ENCODE results near the gene CFAP20.

CFAP20 gene

DNA sequence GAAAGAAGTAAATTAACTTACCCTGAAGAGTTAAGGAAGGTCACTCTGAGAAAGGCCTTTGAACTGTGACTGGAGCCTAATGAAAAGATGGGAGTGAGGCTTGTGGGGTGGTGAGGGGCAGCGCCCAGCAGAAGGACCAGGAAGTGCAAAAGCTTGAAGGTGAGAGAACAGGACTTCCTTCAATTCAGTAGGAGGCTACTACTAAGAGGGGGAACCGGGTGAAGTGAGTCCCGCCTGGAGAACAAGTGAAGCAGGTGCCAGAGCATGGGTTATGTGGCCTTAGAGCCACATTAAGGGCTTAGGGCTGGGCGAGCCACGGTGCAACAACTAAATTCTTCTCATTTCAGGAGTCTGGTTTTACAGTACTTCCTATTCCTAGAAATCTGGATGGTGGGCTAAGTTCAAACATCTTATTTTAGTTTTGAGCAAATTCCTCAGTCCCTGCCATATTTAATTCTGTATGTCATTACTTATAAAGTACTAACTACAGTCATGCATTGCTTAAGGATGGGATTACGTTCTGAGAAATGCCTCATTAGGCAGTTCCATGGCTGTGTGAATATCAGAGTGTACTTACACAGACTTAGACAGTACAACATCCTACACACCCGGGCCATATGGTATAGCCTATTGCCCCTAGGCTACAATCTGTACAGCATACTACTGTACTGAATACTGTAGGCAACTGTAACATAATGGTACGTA lies 5.1 kb downstream of the CFAP20 start:
- no peak for DNase-seq

GRCh38 chr16:58121132-58121531 lies 8.0 kb downstream of the CFAP20 start:
- DNase-seq: no peak

DNA sequence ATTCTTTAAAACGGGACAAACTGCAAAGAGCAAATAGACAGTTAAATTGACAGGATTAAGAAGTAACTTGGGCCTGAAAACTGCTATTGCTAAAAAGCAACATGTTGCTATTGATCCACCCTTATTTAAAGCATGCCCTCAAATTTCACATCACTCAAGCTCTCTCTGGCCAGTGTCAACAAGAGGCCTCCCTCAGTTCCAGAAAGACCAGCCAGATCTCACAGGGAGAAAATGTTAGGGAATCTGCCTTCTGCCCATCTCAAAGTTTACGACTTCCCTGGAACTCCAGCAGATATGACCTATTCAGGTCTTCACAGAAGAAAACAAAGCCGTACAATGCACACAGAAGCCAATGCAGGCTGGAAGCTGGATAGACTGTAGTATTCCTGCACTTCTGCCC lies 8.9 kb downstream of the CFAP20 start:
- DNase-seq: no peak

DNA sequence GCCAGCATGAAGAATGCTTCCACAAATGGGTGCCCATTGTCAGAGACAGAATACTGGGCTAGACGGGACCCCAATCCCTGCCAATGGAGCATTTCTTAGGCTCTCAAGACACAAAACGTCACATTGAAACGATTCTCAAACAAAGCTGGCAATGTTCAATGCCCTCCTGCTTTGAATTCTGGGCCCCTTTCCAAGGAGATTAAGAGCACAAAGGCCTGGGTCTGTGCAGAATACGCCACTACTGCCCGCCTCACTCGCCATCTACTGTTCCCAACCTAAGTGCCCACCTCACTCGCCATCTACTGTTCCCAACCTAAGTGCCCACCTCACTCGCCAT lies 9.7 kb downstream of the CFAP20 start:
- no peak for DNase-seq

GRCh38 chr16:58118801-58119508 lies 10.2 kb downstream of the CFAP20 start:
- DNase-seq: no peak

GRCh38 chr16:58116529-58116928 lies 12.7 kb downstream of the CFAP20 start:
- DNase-seq: no peak

GRCh38 chr16:58116081-58116480 lies 13.1 kb downstream of the CFAP20 start:
- no peak for DNase-seq

GRCh38 chr16:58114827-58115825 lies 14.1 kb downstream of the CFAP20 start:
- no peak for DNase-seq

DNA sequence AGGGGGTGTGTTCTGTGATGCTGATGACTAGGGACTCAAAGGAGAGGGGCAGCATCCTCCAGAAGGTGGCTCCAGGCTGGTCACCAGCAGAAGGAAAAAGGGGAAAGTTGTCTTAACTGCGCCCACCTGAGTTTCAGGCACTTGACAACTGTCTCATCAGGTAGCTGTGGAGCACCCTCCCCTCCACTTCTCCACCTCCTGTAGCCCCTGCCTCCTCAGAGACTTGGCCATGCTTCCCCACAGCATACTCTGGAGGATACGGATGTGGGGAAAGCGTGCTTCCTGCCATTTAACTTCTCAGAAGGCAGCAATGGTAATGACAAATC lies 17.9 kb downstream of the CFAP20 start:
- DNase-seq: no peak

- DNase-seq: peak; percentile 76
Measured at GRCh38 chr16:58110571-58111301, 18.4 kb downstream of the CFAP20 start.

DNA sequence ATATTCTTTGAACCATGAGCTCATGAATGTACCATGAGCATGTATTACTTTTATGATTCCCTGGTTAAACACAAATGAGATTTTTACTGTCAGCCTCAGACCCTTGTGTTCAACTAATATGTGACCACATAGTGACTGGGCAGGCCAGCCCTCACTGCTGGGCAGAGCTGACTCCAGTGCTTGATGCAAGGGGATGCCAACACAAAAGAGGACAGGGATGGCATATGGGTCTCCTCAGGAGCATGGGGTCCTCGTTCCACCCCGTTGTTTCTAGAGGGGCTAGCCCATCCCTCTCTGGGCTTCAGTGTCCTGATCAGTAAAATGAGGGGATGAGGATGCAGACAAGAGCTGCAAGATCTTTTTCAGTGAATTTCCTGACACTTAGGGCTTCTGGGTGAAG lies 19.3 kb downstream of the CFAP20 start:
- DNase-seq: no peak

DNA sequence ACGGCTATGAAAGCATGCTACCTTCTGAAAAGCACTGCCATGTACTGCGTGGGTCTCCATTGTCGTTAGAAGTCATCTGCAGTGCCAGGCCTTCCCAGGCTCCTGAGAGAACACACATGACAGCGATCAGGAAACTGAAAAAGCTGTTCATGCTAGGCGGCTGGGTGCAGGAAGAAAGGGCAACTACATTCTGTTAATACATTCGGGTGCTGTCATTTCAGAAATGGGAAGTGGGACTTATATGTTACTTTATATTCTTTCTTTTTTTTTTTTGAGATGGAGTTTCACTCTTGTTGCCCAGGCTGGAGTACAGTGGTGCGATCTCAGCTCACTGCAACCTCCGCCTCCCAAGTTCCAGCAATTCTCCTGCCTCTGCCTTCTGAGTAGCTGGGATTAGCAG lies 19.9 kb downstream of the CFAP20 start:
- no peak for DNase-seq

- no peak for DNase-seq
Measured at GRCh38 chr16:58107709-58108108, 21.5 kb downstream of the CFAP20 start.

DNA sequence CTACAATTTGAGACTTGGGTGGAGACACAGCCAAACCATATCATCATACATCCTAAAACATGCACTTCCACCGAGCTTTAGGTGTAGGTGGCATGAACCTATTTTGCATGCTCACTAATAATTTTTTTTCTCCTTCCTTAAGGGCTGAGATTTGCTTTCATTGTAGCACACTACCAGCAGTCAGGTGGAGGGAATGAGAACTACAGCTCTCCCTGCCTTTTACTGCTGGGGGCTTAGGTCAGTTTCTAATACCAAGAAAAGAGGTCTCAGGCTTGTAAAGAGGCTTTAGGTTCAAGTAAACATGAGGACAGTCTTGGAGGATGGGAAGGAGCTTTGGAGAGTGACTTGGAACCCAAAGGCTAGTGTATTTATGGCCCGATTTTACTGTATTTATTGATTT lies 22.0 kb downstream of the CFAP20 start:
- no peak for DNase-seq

DNA sequence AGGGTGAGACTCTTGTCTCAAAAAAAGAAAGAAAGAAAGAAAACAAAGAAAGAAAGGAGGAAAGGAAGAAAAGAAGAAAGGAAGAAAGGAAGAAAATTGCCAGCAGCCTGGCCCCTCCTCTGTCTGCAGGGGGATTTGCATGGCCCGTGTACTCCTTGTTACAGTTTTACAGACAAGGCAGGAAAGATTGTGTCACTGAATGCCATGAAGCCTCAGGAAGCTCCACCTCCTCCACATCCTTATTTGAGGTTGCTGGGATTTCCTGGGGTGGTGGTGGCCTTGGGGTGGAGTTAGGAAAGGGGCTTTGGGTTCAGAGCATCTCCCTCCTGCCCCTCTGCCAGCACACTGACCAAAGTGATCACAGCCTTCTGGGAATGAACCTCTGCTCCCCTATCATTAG lies 23.6 kb downstream of the CFAP20 start:
- DNase-seq: no peak

DNA sequence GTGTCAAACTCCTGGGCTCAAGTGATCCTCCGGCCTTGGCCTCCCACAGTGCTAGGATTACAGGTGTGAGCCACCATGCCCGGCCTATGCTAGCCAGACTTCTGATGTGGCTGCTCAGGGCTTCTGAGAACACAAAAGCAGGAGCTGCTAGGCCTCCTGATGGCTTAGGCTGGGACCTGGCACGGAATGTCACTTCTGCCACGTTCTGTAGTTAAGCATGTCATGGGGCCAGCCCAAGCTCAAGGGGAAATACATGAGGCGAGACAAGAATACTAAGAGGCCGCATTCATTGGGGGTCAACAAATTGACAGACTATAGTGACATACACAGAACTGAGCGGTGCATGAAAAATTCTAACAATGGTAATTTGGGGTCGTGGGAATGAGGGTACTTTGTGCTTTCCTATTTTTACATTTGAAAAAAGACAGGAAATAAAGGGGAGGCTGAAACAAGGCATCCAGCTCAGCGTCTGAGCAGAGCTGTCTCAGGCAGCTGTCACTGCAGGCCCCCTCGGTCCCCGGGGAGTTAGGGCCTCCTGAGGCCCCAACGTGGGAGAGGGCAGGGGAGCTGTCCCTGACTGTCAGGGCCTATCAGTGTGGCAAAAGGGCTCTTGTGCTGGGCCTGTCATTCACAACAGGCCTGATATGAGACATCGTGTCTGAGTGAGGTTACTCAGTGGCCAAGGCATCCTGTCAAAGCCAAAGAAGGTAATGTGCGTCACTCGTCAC lies 26.4 kb downstream of the CFAP20 start:
- no peak for DNase-seq

DNA sequence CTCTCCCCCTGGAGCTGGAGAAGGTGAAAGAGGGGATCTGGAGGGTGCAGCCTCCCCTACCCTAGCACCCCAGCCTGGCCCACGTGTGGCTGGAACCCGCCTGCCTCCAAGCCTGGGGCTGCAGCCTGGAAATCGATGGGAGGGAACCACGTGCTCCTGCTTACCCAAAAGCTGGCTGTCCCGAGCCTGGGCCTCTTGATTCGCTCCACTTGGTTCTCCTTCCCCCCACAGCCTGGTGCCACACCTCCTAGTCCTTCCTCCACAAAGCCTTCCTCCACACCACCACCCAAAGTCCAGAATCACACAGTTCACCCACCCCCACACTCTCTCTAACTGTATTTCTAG lies 29.3 kb downstream of the CFAP20 start:
- DNase-seq: no peak

DNA sequence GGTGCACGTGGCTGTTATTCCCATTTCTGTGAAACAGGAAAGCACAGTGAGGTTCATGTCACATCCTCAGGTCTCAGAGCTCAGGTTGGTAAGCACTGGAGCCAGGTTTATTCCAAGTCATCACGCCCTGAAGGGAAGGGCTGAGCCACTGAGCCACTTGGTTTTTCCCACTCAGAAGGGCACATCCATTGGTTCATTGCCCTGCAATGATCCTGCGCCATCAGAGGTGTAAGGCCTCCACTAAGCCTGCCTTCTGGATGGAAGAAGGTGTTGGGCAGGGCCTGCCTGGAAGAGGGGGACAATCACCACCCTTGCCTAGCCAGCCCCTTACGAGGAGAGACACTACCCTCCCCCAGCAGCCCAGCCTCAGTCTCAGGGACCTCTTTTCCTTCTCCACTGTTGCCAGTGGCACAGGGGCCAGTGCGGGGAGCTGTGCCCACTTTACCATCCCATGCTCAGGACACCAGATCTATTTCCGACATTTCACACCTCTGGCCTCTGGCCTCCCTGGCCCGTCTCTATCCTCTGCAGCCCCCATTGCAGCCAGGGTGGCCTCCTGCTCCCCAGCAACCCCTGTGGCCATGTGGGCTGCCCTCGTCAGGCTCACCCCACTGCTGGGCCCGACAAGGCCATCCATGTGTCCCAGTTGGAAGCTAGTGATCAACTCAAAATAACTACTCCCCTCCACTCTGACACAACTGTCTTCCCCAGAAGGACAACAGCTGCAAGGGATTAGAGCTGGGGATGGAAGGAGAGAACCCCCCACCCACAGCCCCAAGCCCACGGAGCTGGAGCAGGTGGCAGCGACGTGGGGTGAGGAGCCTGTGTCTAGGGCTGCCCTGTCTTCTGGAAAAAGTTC lies 29.9 kb downstream of the CFAP20 start:
- DNase-seq: no peak

GRCh38 chr16:58098207-58099096 lies 30.7 kb downstream of the CFAP20 start:
- peak; percentile 29 for DNase-seq

DNA sequence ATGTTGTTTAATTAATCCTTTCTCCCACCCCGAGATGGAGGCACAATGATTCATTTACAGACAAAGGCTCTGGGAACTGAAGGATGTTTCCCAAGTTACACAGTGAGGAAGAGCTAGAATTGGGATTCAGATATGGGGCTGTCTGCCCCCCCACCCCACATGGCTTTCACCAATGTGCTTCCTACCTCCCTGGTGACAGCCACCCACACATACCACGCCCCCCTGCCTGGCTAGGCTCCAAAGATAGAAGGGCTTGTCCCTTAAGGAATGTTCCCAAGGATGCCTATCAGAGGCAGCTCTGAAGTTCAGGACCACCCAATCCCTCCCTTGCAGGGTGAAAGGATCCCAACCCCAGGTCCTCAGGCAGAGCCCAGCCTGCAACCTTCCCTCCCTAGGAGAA lies 32.9 kb downstream of the CFAP20 start:
- DNase-seq: no peak

Data from T1000 (cell line).